Neural progenitor cell (in vitro differentiated cells): ENCODE data around the gene CAST.

ENCODE experiments used
- EZH2 ChIP-seq: fragments of 200-600 bp; sonication (generic); IDR thresholded peaks from 2 replicates; pipeline ENCODE4 v1.6.1; 2017; ENCODE audit warnings: antibody characterized with exemption, mild to moderate bottlenecking, moderate library complexity
- EZH2phosphoT487 ChIP-seq: fragments of 200-600 bp; sonication (generic); IDR thresholded peaks from 2 replicates; pipeline ENCODE4 v1.6.1; 2017; ENCODE audit warnings: antibody characterized with exemption
- TF ChIP-seq, protein P1 (sequence below): fragments of 200-600 bp; sonication (generic); IDR thresholded peaks from 2 replicates; pipeline ENCODE4 v1.5.1; 2017; ENCODE audit warnings: antibody characterized with exemption, mild to moderate bottlenecking

DNA sequence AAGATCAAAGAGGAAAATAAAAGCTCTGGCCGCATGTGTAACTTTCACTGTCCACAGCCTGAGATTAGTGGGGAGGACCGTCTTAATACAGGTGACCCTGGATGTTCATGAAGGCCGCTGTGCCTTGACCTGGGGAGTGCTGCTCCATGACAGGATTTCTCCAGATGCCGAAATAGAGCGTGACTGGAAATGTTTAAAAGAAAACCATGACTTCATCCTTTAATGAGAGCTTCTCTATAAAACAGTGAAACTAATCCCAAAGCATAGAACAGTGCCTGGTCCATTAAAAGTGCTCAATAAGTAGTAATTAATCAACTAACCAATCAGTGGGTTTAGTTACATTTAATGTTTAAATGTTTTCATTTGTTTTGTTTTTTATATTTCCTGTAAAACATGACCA lies 82.8 kb downstream of the CAST start:
- TF ChIP-seq, protein P1, sequence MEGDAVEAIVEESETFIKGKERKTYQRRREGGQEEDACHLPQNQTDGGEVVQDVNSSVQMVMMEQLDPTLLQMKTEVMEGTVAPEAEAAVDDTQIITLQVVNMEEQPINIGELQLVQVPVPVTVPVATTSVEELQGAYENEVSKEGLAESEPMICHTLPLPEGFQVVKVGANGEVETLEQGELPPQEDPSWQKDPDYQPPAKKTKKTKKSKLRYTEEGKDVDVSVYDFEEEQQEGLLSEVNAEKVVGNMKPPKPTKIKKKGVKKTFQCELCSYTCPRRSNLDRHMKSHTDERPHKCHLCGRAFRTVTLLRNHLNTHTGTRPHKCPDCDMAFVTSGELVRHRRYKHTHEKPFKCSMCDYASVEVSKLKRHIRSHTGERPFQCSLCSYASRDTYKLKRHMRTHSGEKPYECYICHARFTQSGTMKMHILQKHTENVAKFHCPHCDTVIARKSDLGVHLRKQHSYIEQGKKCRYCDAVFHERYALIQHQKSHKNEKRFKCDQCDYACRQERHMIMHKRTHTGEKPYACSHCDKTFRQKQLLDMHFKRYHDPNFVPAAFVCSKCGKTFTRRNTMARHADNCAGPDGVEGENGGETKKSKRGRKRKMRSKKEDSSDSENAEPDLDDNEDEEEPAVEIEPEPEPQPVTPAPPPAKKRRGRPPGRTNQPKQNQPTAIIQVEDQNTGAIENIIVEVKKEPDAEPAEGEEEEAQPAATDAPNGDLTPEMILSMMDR: no peak
- TF ChIP-seq EZH2phosphoT487 (no peak), EZH2 (no peak)
